SJCRH30 (cell line): Measurements from ENCODE around the gene ZNF8. TPM values are rescaled to one million over a fixed set of nuclear protein-coding genes. Genes with fewer than 3 reads are reported as not detected.
"Not testable (repeated sequence)": the region's sequence is repeated elsewhere in the genome, so short reads cannot be mapped to it uniquely, and the experiment has no call there.

Experiments
- DNase-seq, 2 experiments: peaks; one replicate each; pipeline ENCODE4 v3.0.0-alpha.2; 2015 to 2020
- H3K27ac ChIP-seq: fragments of 250-450 bp; sonication (Bioruptor Pico); 2 replicates; pipeline ENCODE4 v1.5.1; 2020; ENCODE audit warnings: mild to moderate bottlenecking, moderate library complexity
- H3K27me3 ChIP-seq: fragments of 250-450 bp; sonication (Bioruptor Pico); 2 replicates; pipeline ENCODE4 v1.5.1; 2020; ENCODE audit warnings: mild to moderate bottlenecking, moderate library complexity
- H3K36me3 ChIP-seq: fragments of 250-450 bp; sonication (Bioruptor Pico); 2 replicates; pipeline ENCODE4 v1.5.1; 2020; ENCODE audit warnings: mild to moderate bottlenecking, moderate library complexity
- H3K4me1 ChIP-seq: fragments of 250-450 bp; sonication (Bioruptor Pico); 2 replicates; pipeline ENCODE4 v1.5.1; 2020; ENCODE audit warnings: mild to moderate bottlenecking, moderate library complexity
- H3K4me3 ChIP-seq: fragments of 250-450 bp; sonication (Bioruptor Pico); 2 replicates; pipeline ENCODE4 v1.5.1; 2020; ENCODE audit warnings: mild to moderate bottlenecking, moderate library complexity
- H3K9me3 ChIP-seq: fragments of 250-450 bp; sonication (Bioruptor Pico); replicated peaks from 2 replicates; pipeline ENCODE4 v1.5.1; 2020; ENCODE audit warnings: mild to moderate bottlenecking, moderate library complexity
- total RNA-seq: library from RNA; depleted of rRNA; stranded (reverse); fragments of >200 nt; shearing (Covaris generic); gene quantifications from 2 replicates; pipeline ENCODE4 v1.2.3, GENCODE V29; 2014; rRNA removed

The ZNF8 gene
- 12.7 and 13.4 TPM in 2 replicates for total RNA-seq

GRCh38 chr19:58278541-58279041 lies at the start of gene ZNF8:
Gene ZNF8 (plus strand): TSS chr19:58278955. CDS start chr19:58279082, 127 bp downstream.
- peak; percentile 99 for DNase-seq
- Histone ChIP-seq H3K27me3 (no peaks in the 10 kb centered on the region), H3K9me3 (peaks cover 25% of the 10 kb centered on the region), H3K4me3 (peak within 1 kb of the TSS; percentile 93), H3K27ac (peak within 1 kb of the TSS; percentile 90), H3K36me3 (peaks cover 47% of the 10 kb centered on the region), H3K4me1 (0 out of 2 replicates have a peak, but pooled peaks cover 2% of the 10 kb centered on the region)

- Histone ChIP-seq H3K36me3 (peaks cover 47% of the 10 kb centered on the region), H3K4me3 (peak overlapping the region; percentile 99), H3K9me3 (peaks cover 15% of the 10 kb centered on the region), H3K27ac (no peak overlapping the region; the same call in 1 of the 2 replicates), H3K27me3 (no peaks in the 10 kb centered on the region), H3K4me1 (no peaks in the 10 kb centered on the region)
- peak; percentile 11 to 17 for DNase-seq
Measured at GRCh38 chr19:58229255-58229639, 49.5 kb upstream of the ZNF8 start.

GRCh38 chr19:58237324-58237723 lies 41.4 kb upstream of the ZNF8 start:
- DNase-seq, result no peak
- no peak overlapping the region for H3K27ac ChIP-seq
- no peak overlapping the region for H3K4me3 ChIP-seq
- H3K36me3 ChIP-seq, result peaks cover 82% of the 10 kb centered on the region
- peaks cover 9% of the 10 kb centered on the region for H3K9me3 ChIP-seq
- no peaks in the 10 kb centered on the region for H3K4me1 ChIP-seq
- H3K27me3 ChIP-seq, result no peaks in the 10 kb centered on the region

DNA sequence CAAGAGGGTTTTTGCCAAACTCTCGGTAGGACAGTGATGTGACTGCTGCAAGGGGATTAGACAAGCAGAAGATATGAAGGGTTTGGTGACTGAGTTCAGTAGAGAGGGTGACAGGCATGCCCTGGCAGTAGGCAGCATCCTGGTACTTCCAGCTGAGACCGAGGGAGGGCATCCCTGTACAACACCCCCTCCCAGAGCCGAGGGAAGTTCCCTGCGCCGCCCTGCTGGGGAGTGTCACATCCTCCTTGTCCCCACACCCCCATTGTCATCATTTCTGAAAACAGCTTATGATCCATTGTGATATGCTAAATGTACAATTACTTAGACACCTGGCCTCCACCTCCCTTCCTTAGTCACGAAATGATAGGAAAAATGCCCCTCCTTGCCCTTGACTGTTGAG lies 35.4 kb upstream of the ZNF8 start:
- Histone ChIP-seq H3K4me3 (no peak overlapping the region), H3K36me3 (peaks cover 83% of the 10 kb centered on the region), H3K9me3 (peaks cover 7% of the 10 kb centered on the region), H3K4me1 (no peaks in the 10 kb centered on the region), H3K27me3 (no peaks in the 10 kb centered on the region), H3K27ac (no peak overlapping the region)
- DNase-seq, result no peak

DNA sequence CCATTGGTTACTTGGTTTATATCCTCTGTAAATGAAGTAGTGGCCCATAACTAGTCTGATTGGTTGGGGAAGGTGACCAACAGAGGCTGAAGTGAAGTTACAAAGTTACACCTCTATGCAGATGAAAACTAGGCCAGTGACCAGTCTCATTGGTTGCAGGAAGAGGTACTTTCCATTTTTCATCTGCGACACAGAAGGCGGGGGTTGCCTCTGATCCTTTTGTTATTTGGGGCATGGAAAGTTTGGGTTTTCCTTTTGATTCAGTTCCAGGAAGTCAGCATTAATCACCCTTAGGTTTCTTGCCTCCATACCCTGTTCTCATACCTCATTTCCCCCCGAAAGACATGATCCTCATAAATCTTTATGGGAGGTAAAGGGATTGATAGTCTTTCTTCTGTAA lies 29.9 kb upstream of the ZNF8 start:
- peaks cover 99% of the 10 kb centered on the region for H3K36me3 ChIP-seq

DNA sequence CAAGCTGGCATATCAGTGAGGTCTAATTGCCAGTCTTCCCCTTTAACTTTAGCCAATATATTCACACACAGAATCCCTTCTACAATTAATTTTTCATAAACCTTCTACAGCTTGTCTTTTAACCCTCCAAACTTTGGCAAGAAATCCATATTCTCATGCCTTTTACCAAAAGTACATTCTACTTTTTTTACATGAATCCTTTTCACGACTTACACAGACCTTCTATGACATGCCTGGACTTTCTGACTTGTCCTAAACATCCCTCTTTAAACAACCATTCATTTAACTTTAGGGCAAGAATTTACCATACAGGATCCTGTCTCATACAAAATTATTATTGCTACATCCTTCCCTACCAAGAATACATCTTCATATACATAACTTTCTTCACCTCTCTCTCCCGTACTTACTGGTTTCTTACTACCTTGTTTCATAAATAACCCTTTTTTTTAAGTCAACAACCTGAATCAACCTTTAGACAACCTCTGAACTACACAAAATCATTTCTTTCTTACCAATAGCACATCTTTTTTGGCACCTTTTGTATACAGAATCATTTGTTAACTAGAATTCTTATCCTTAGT lies 26.6 kb upstream of the ZNF8 start:
- H3K9me3 ChIP-seq, result peaks cover 66% of the 10 kb centered on the region
- H3K27me3 ChIP-seq, result no peaks in the 10 kb centered on the region
- DNase-seq, result peak; percentile 30 to 44
- H3K36me3 ChIP-seq, result peaks cover 96% of the 10 kb centered on the region
- H3K27ac ChIP-seq, result no peak overlapping the region
- H3K4me1 ChIP-seq, result no peaks in the 10 kb centered on the region
- no peak overlapping the region for H3K4me3 ChIP-seq

More for the DNA sequence above, 29.9 kb upstream of the ZNF8 start:
- Histone ChIP-seq H3K4me3 (no peak overlapping the region), H3K4me1 (no peaks in the 10 kb centered on the region), H3K27me3 (no peaks in the 10 kb centered on the region), H3K9me3 (peaks cover 56% of the 10 kb centered on the region), H3K27ac (no peak overlapping the region)
- DNase-seq, result no peak

- H3K4me1 ChIP-seq, DNase-seq, H3K27ac ChIP-seq, H3K4me3 ChIP-seq, H3K27me3 ChIP-seq: not testable (repeated sequence)
- H3K36me3 ChIP-seq, result peaks cover 92% of the 10 kb centered on the region
- H3K9me3 ChIP-seq, result peaks cover 71% of the 10 kb centered on the region
Measured at GRCh38 chr19:58258259-58258658, 20.5 kb upstream of the ZNF8 start.

GRCh38 chr19:58261600-58261967 lies 17.2 kb upstream of the ZNF8 start:
- Histone ChIP-seq H3K9me3 (peaks cover 76% of the 10 kb centered on the region), H3K27ac (no peak overlapping the region), H3K27me3 (no peaks in the 10 kb centered on the region), H3K4me3 (no peak overlapping the region), H3K4me1 (no peaks in the 10 kb centered on the region), H3K36me3 (peaks cover 88% of the 10 kb centered on the region)
- DNase-seq, result no peak

GRCh38 chr19:58261968-58262921 lies 16.5 kb upstream of the ZNF8 start:
- DNase-seq, result peak in 1 of 2 experiments; percentile 23
- Histone ChIP-seq H3K9me3 (peaks cover 80% of the 10 kb centered on the region), H3K4me3 (no peak overlapping the region), H3K27me3 (no peaks in the 10 kb centered on the region), H3K4me1 (no peaks in the 10 kb centered on the region), H3K27ac (no peak overlapping the region), H3K36me3 (peaks cover 88% of the 10 kb centered on the region)

GRCh38 chr19:58262922-58263296 lies 15.8 kb upstream of the ZNF8 start:
- no peak for DNase-seq
- no peak overlapping the region for H3K4me3 ChIP-seq
- H3K27ac ChIP-seq, result no peak overlapping the region
- H3K27me3 ChIP-seq, result no peaks in the 10 kb centered on the region
- no peaks in the 10 kb centered on the region for H3K4me1 ChIP-seq
- H3K9me3 ChIP-seq, result peaks cover 76% of the 10 kb centered on the region
- peaks cover 81% of the 10 kb centered on the region for H3K36me3 ChIP-seq

- no peak overlapping the region for H3K4me3 ChIP-seq
Measured at GRCh38 chr19:58265100-58265499, 13.7 kb upstream of the ZNF8 start.

DNA sequence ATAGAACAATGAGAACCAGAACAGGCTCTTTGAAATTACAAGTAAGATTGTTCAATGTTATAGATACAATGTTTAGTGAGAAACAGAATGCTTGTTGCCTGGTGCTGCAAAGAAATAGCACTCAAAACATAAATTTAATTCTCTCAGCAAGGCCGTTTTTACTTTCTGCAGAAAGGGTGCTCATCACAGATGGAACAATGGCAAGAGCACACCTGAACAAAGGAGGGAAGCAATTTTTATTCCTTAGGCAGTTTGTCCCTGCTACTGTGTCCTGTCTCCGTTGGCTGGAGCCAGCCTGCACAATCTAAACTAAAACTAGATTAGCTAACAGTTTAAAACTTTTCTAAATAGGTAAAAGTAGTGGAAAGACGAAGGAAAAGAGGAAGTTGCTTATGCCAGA lies 10.4 kb upstream of the ZNF8 start:
- H3K9me3 ChIP-seq, result peaks cover 42% of the 10 kb centered on the region

More at GRCh38 chr19:58265100-58265499, 13.7 kb upstream of the ZNF8 start:
- Histone ChIP-seq H3K9me3 (peaks cover 69% of the 10 kb centered on the region), H3K27me3 (no peaks in the 10 kb centered on the region), H3K27ac (no peak overlapping the region), H3K36me3 (peaks cover 64% of the 10 kb centered on the region), H3K4me1 (no peaks in the 10 kb centered on the region)
- DNase-seq, result no peak

GRCh38 chr19:58274771-58275201 lies 4.0 kb upstream of the ZNF8 start:
- Histone ChIP-seq H3K36me3 (peaks cover 33% of the 10 kb centered on the region), H3K27ac (no peak overlapping the region), H3K4me1 (no peaks in the 10 kb centered on the region), H3K4me3 (no peak overlapping the region), H3K27me3 (no peaks in the 10 kb centered on the region), H3K9me3 (peaks cover 16% of the 10 kb centered on the region)
- no peak for DNase-seq

More for the DNA sequence above, 10.4 kb upstream of the ZNF8 start:
- H3K4me1 ChIP-seq, result no peaks in the 10 kb centered on the region
- no peak for DNase-seq
- peaks cover 52% of the 10 kb centered on the region for H3K36me3 ChIP-seq
- H3K27ac ChIP-seq, result no peak overlapping the region
- H3K27me3 ChIP-seq, result no peaks in the 10 kb centered on the region
- no peak overlapping the region for H3K4me3 ChIP-seq

- peaks cover 21% of the 10 kb centered on the region for H3K9me3 ChIP-seq
Measured at GRCh38 chr19:58275564-58275963, 3.2 kb upstream of the ZNF8 start.

GRCh38 chr19:58277197-58277596 lies 1.6 kb upstream of the ZNF8 start:
- no peaks in the 10 kb centered on the region for H3K27me3 ChIP-seq
- H3K4me1 ChIP-seq, result 0 out of 2 replicates have a peak, but pooled peaks cover 2% of the 10 kb centered on the region
- H3K9me3 ChIP-seq, result peaks cover 25% of the 10 kb centered on the region
- H3K27ac ChIP-seq, result no peak overlapping the region
- H3K4me3 ChIP-seq, result no peak overlapping the region
- DNase-seq, result no peak
- H3K36me3 ChIP-seq, result peaks cover 42% of the 10 kb centered on the region

More at GRCh38 chr19:58275564-58275963, 3.2 kb upstream of the ZNF8 start:
- no peak for DNase-seq
- H3K27me3 ChIP-seq, result no peaks in the 10 kb centered on the region
- H3K4me3 ChIP-seq, result no peak overlapping the region
- 0 out of 2 replicates have a peak, but pooled peaks cover 2% of the 10 kb centered on the region for H3K4me1 ChIP-seq
- H3K36me3 ChIP-seq, result peaks cover 41% of the 10 kb centered on the region
- H3K27ac ChIP-seq, result no peak overlapping the region
